ENCODE data around the gene FZD1. TPM values are rescaled to one million over a fixed set of nuclear protein-coding genes. Genes with fewer than 3 reads are reported as not detected.

The FZD1 gene
- polyA plus RNA-seq, 2 donors: 2.7 to 5.0 TPM

GRCh38 chr7:91310830-91311460 is 46.7 kb downstream of the FZD1 start:
- no peaks in the 10 kb centered on the region for H3K36me3 ChIP-seq (ENCODE audit: control insufficient read depth in 2 of 2, insufficient read depth in 2 of 2, low read length in 1 of 2)
- H3K27me3 ChIP-seq (ENCODE audit: control insufficient read depth in 1 of 2, insufficient read depth in 2 of 2, low read length in 2 of 2): no peaks in the 10 kb centered on the region
- no peak overlapping the region for H3K4me3 ChIP-seq (ENCODE audit: low read depth in 1 of 2, low read length in 2 of 2)
- no peaks in the 10 kb centered on the region for H3K4me1 ChIP-seq (ENCODE audit: control insufficient read depth in 2 of 2, insufficient read depth in 2 of 2, low read length in 1 of 2)
- H3K9me3 ChIP-seq (ENCODE audit: control insufficient read depth in 2 of 2, insufficient read depth in 1 of 2, low read depth in 1 of 2, low read length in 1 of 2): no peaks in the 10 kb centered on the region
- 77 to 82% methylated on average over 7 of the region's 7 CpGs for whole genome bisulfite sequencing, 2 donors
- no peak overlapping the region for H3K27ac ChIP-seq (ENCODE audit: low read depth in 2 of 2, low read length in 1 of 2)

DNA sequence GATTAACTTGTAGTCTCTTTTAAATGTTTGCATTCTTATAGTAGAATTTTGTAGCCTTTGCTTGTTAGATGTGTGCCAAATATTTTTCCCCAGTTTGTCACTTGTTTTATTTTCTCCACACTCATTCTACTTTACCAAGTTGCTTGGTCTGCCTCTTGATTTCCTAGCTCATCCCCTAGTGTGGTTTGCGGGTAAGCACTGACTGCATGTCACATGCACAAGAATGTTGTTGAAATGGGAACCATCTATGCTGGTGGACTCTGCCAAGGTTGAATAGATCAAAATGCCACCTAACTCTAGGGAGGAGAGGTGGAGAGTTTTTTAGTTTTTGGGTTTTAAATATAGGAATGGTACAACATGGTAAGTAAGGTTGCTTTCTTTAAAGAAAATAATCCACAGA is 47.6 kb downstream of the FZD1 start:
- Histone ChIP-seq H3K4me1 (ENCODE audit: control insufficient read depth in 2 of 2, insufficient read depth in 2 of 2, low read length in 1 of 2) (no peaks in the 10 kb centered on the region), H3K4me3 (ENCODE audit: low read depth in 1 of 2, low read length in 2 of 2) (no peak overlapping the region), H3K27ac (ENCODE audit: low read depth in 2 of 2, low read length in 1 of 2) (no peak overlapping the region), H3K27me3 (ENCODE audit: control insufficient read depth in 1 of 2, insufficient read depth in 2 of 2, low read length in 2 of 2) (no peaks in the 10 kb centered on the region), H3K9me3 (ENCODE audit: control insufficient read depth in 2 of 2, insufficient read depth in 1 of 2, low read depth in 1 of 2, low read length in 1 of 2) (no peaks in the 10 kb centered on the region), H3K36me3 (ENCODE audit: control insufficient read depth in 2 of 2, insufficient read depth in 2 of 2, low read length in 1 of 2) (no peaks in the 10 kb centered on the region)
- 74 to 75% methylated on average over 1 of the region's 1 CpG for WGBS, 2 donors

DNA sequence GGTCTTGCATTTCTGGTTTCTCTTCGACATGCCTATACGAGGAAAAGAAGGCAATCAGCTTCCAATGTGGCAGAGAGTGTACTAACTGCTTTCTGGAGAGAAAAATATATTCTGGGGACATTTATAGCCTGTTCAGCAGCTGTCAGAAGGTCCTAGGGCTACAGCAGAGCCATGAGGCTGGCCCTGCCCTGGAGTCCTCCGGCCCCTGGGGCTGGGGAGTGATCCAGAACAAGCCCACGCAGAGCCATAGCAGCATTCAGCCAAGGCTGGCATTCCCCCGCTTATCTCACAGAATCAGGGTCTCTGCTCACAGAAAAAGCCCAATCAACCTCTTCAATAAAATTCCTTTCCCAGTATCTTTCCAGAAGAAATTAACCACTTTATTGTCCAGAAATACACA is 48.9 kb downstream of the FZD1 start:
- H3K4me3 ChIP-seq (ENCODE audit: low read depth in 1 of 2, low read length in 2 of 2): no peak overlapping the region
- H3K4me1 ChIP-seq (ENCODE audit: control insufficient read depth in 2 of 2, insufficient read depth in 2 of 2, low read length in 1 of 2): no peaks in the 10 kb centered on the region
- H3K27me3 ChIP-seq (ENCODE audit: control insufficient read depth in 1 of 2, insufficient read depth in 2 of 2, low read length in 2 of 2): no peaks in the 10 kb centered on the region
- WGBS, 2 donors: 57 to 70% methylated on average over 5 of the region's 5 CpGs
- H3K9me3 ChIP-seq (ENCODE audit: control insufficient read depth in 2 of 2, insufficient read depth in 1 of 2, low read depth in 1 of 2, low read length in 1 of 2): no peaks in the 10 kb centered on the region
- no peaks in the 10 kb centered on the region for H3K36me3 ChIP-seq (ENCODE audit: control insufficient read depth in 2 of 2, insufficient read depth in 2 of 2, low read length in 1 of 2)
- no peak overlapping the region for H3K27ac ChIP-seq (ENCODE audit: low read depth in 2 of 2, low read length in 1 of 2)

DNA sequence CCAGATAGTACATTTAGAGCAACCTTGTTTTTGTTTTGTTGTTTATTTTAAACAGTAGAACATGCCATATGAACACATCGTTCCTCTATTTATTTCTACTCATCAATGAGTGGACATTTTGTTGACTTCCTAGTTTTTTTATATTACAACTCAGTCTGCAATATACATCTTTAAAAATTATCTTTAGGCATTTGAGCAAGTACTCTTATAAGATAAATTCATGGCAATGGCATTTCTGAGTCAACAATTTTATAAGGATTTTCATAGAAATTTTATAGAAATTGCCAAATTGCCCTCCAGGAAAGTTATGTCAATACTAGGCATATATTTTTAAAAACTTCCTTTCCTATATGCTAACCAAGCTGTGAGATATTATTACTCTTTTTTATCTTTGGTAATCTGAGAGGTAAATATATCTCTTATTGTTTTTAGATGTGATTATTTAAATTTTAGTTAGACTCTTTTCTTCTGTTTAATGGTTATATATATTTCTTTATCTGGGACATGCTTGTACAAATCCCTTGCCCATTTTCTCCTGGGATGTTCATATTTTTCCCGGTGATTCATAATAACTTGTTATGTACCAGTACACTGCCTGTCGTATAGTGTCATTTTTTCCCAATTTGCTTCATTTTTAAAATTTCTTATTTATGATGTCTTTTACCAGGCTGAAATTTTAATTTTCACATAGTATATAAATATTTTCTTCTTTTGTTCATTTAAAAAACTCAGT is 50.5 kb downstream of the FZD1 start:
- Histone ChIP-seq H3K4me3 (ENCODE audit: low read depth in 1 of 2, low read length in 2 of 2) (no peak overlapping the region), H3K36me3 (ENCODE audit: control insufficient read depth in 2 of 2, insufficient read depth in 2 of 2, low read length in 1 of 2) (no peaks in the 10 kb centered on the region), H3K9me3 (ENCODE audit: control insufficient read depth in 2 of 2, insufficient read depth in 1 of 2, low read depth in 1 of 2, low read length in 1 of 2) (no peaks in the 10 kb centered on the region), H3K27ac (ENCODE audit: low read depth in 2 of 2, low read length in 1 of 2) (no peak overlapping the region), H3K27me3 (ENCODE audit: control insufficient read depth in 1 of 2, insufficient read depth in 2 of 2, low read length in 2 of 2) (no peaks in the 10 kb centered on the region), H3K4me1 (ENCODE audit: control insufficient read depth in 2 of 2, insufficient read depth in 2 of 2, low read length in 1 of 2) (no peaks in the 10 kb centered on the region)
- 70 to 76% methylated on average over 3 of the region's 3 CpGs for WGBS, 2 donors

- Histone ChIP-seq H3K27me3 (ENCODE audit: control insufficient read depth in 1 of 2, insufficient read depth in 2 of 2, low read length in 2 of 2) (no peaks in the 10 kb centered on the region), H3K27ac (ENCODE audit: low read depth in 2 of 2, low read length in 1 of 2) (no peak overlapping the region), H3K9me3 (ENCODE audit: control insufficient read depth in 2 of 2, insufficient read depth in 1 of 2, low read depth in 1 of 2, low read length in 1 of 2) (no peaks in the 10 kb centered on the region), H3K4me1 (ENCODE audit: control insufficient read depth in 2 of 2, insufficient read depth in 2 of 2, low read length in 1 of 2) (no peaks in the 10 kb centered on the region), H3K36me3 (ENCODE audit: control insufficient read depth in 2 of 2, insufficient read depth in 2 of 2, low read length in 1 of 2) (no peaks in the 10 kb centered on the region), H3K4me3 (ENCODE audit: low read depth in 1 of 2, low read length in 2 of 2) (no peak overlapping the region)
- WGBS, 2 donors: 80% methylated on average over 1 of the region's 1 CpG
Measured at GRCh38 chr7:91316426-91316825, 52.2 kb downstream of the FZD1 start.

- no peaks in the 10 kb centered on the region for H3K9me3 ChIP-seq (ENCODE audit: control insufficient read depth in 2 of 2, insufficient read depth in 1 of 2, low read depth in 1 of 2, low read length in 1 of 2)
- no peaks in the 10 kb centered on the region for H3K36me3 ChIP-seq (ENCODE audit: control insufficient read depth in 2 of 2, insufficient read depth in 2 of 2, low read length in 1 of 2)
- H3K27me3 ChIP-seq (ENCODE audit: control insufficient read depth in 1 of 2, insufficient read depth in 2 of 2, low read length in 2 of 2): no peaks in the 10 kb centered on the region
- H3K4me3 ChIP-seq (ENCODE audit: low read depth in 1 of 2, low read length in 2 of 2): no peak overlapping the region
- H3K4me1 ChIP-seq (ENCODE audit: control insufficient read depth in 2 of 2, insufficient read depth in 2 of 2, low read length in 1 of 2): no peaks in the 10 kb centered on the region
- WGBS, 2 donors: 47 to 66% methylated on average over 4 of the region's 4 CpGs
- no peak overlapping the region for H3K27ac ChIP-seq (ENCODE audit: low read depth in 2 of 2, low read length in 1 of 2)
Measured at GRCh38 chr7:91319351-91319750, 55.1 kb downstream of the FZD1 start.

- 82 to 84% methylated on average over 4 of the region's 4 CpGs for WGBS, 2 donors
- no peaks in the 10 kb centered on the region for H3K27me3 ChIP-seq (ENCODE audit: control insufficient read depth in 1 of 2, insufficient read depth in 2 of 2, low read length in 2 of 2)
- no peaks in the 10 kb centered on the region for H3K36me3 ChIP-seq (ENCODE audit: control insufficient read depth in 2 of 2, insufficient read depth in 2 of 2, low read length in 1 of 2)
- no peaks in the 10 kb centered on the region for H3K4me1 ChIP-seq (ENCODE audit: control insufficient read depth in 2 of 2, insufficient read depth in 2 of 2, low read length in 1 of 2)
- no peaks in the 10 kb centered on the region for H3K9me3 ChIP-seq (ENCODE audit: control insufficient read depth in 2 of 2, insufficient read depth in 1 of 2, low read depth in 1 of 2, low read length in 1 of 2)
- H3K27ac ChIP-seq (ENCODE audit: low read depth in 2 of 2, low read length in 1 of 2): no peak overlapping the region
- no peak overlapping the region for H3K4me3 ChIP-seq (ENCODE audit: low read depth in 1 of 2, low read length in 2 of 2)
Measured at GRCh38 chr7:91320366-91321078, 56.3 kb downstream of the FZD1 start.
